A549 (cell line): ENCODE measurements around the gene PANX2. TPM values are rescaled to one million over a fixed set of nuclear protein-coding genes. Genes with fewer than 3 reads are reported as not detected.

Source experiments
- ATAC-seq, 2 experiments: fragments of 200-7000 bp in 1 of 2; fragments of >200 bp in 1 of 2; cut with Nextera tagmentation in 1 of 2; cut with Tn5 transposase in 1 of 2; 3 replicates each; pipeline versions ENCODE4 v1.8.0 to v1.9.1; 2018 to 2020; ENCODE audit warnings: mild to moderate bottlenecking in 1 of 2, moderate library complexity in 1 of 2
- CTCF ChIA-PET: fragments of 300-600 bp; sonication (Branson Sonifier 250); formaldehyde crosslinking; extraction: SDS; loops from one replicate; lab custom pipeline; 2021; ENCODE audit warnings: antibody characterized with exemption, inconsistent platforms; lab: Yijun Ruan, JAX
- POLR2A ChIA-PET: fragments of 350-600 bp; formaldehyde crosslinking; extraction: SDS; loops from one replicate; lab custom pipeline; 2021; ENCODE audit warnings: antibody characterized with exemption, inconsistent platforms; lab: Yijun Ruan, JAX
- DNase-seq, 2 experiments: peaks; one replicate each; pipeline versions ENCODE4 v3.0.0 to v3.0.0-alpha.2; 2011 to 2016; ENCODE audit warnings: low read depth in 1 of 2, low spot score in 1 of 2
- FAIRE-seq: peaks from 2 replicates; lab custom pipeline; 2011; peaks lifted over from hg19 to GRCh38; lab: Jason Lieb, UNC
- H3K27ac ChIP-seq, 2 experiments: fragments of >200 bp; sonication (Bioruptor Twin); formaldehyde crosslinking; 3 replicates each; pipeline ENCODE4 v1.5.1; 2016 to 2017
- H3K4me1 ChIP-seq: fragments of >200 bp; sonication (Bioruptor Twin); formaldehyde crosslinking; 3 replicates; pipeline ENCODE4 v1.6.1; 2016
- H3K4me2 ChIP-seq: fragments of >200 bp; sonication (Bioruptor Twin); formaldehyde crosslinking; 3 replicates; pipeline ENCODE4 v1.6.1; 2016
- H3K4me3 ChIP-seq: fragments of >200 bp; sonication (Bioruptor Twin); formaldehyde crosslinking; 3 replicates; pipeline ENCODE4 v1.5.1; 2016
- H3K9me3 ChIP-seq: fragments of >200 bp; sonication (Bioruptor Twin); formaldehyde crosslinking; 3 replicates; pipeline ENCODE4 v1.6.1; 2016
- ATOH8 ChIP-seq: fragments of 250-450 bp; sonication (Bioruptor Pico); IDR thresholded peaks from 2 replicates; pipeline ENCODE4 v1.5.0; 2020; ENCODE audit warnings: low read depth, mild to moderate bottlenecking, moderate library complexity
- BCL3 ChIP-seq: fragments of >200 bp; sonication (Bioruptor Twin); formaldehyde crosslinking; IDR thresholded peaks from 3 replicates; pipeline ENCODE4 v1.6.1; 2016
- CHD4 ChIP-seq: fragments of 200-600 bp; sonication (generic); IDR thresholded peaks from 2 replicates; pipeline ENCODE4 v1.6.1; 2016; ENCODE audit warnings: antibody characterized with exemption, mild to moderate bottlenecking, borderline replicate concordance
- CTCF ChIP-seq: fragments of >200 bp; sonication (Bioruptor Twin); formaldehyde crosslinking; IDR thresholded peaks from 3 replicates; pipeline ENCODE4 v1.5.1; 2016
- E2F6 ChIP-seq: IDR thresholded peaks from 2 replicates; pipeline ENCODE4 v1.6.1; 2012; ENCODE audit warnings: low read depth, borderline replicate concordance
- ELK1 ChIP-seq: fragments of 150-350 bp; IDR thresholded peaks from 2 replicates; pipeline ENCODE4 v1.6.1; 2014; ENCODE audit warnings: low read depth, mild to moderate bottlenecking, low read length
- ESRRA ChIP-seq: fragments of 150-350 bp; IDR thresholded peaks from 2 replicates; pipeline ENCODE4 v1.6.1; 2014; ENCODE audit warnings: mild to moderate bottlenecking, low read length, borderline replicate concordance
- FOSL2 ChIP-seq, 2 experiments: fragments of 450-650 bp in 1 of 2; fragments of >200 bp in 1 of 2; sonication (Bioruptor Twin) in 1 of 2; formaldehyde crosslinking; IDR thresholded peaks; 2 replicates each; pipeline versions ENCODE4 v1.5.0 to v1.6.1; 2016 to 2020; ENCODE audit warnings: mild to moderate bottlenecking in 1 of 2, moderate library complexity in 1 of 2
- FOXS1 ChIP-seq: fragments of 250-450 bp; sonication (Bioruptor Pico); IDR thresholded peaks from 2 replicates; pipeline ENCODE4 v1.5.0; 2020; ENCODE audit warnings: mild to moderate bottlenecking, moderate library complexity
- HDAC2 ChIP-seq: fragments of 200-600 bp; sonication (generic); IDR thresholded peaks from 2 replicates; pipeline ENCODE4 v1.6.1; 2016
- HEYL ChIP-seq: fragments of 250-450 bp; sonication (Bioruptor Pico); IDR thresholded peaks from 2 replicates; pipeline ENCODE4 v1.8.0; 2021; ENCODE audit warnings: mild to moderate bottlenecking, moderate library complexity
- HOXB13 ChIP-seq: fragments of 250-450 bp; sonication (Bioruptor Pico); IDR thresholded peaks from 2 replicates; pipeline ENCODE4 v1.5.0; 2020; ENCODE audit warnings: low read depth, mild to moderate bottlenecking, moderate library complexity
- KDM5A ChIP-seq: fragments of 200-600 bp; sonication (generic); IDR thresholded peaks from 2 replicates; pipeline ENCODE4 v1.6.1; 2016; ENCODE audit warnings: antibody characterized with exemption, mild to moderate bottlenecking
- MAFK ChIP-seq: fragments of 450-650 bp; IDR thresholded peaks from 2 replicates; pipeline ENCODE4 v1.6.1; 2014; ENCODE audit not compliant: partially characterized antibody
- MAX ChIP-seq: IDR thresholded peaks from 2 replicates; pipeline ENCODE4 v1.6.1; 2012
- POLR2A ChIP-seq: IDR thresholded peaks from 2 replicates; pipeline ENCODE4 v1.6.1; 2012; ENCODE audit warnings: mild to moderate bottlenecking, low read length
- POLR2AphosphoS2 ChIP-seq: conservative IDR thresholded peaks from 2 replicates; pipeline ENCODE4 v1.6.1; 2012; ENCODE audit warnings: low read length, improper control_type of control experiment, inconsistent platforms
- RAD21 ChIP-seq, 2 experiments: fragments of >200 bp in 1 of 2; sonication (Bioruptor Twin) in 1 of 2; formaldehyde crosslinking in 1 of 2; IDR thresholded peaks in 1 of 2; conservative IDR thresholded peaks in 1 of 2; 2 replicates in 1 of 2; 3 replicates in 1 of 2; pipeline ENCODE4 v1.6.1; 2012 to 2018; ENCODE audit warnings: inconsistent platforms in 1 of 2
- RARB ChIP-seq: fragments of 250-450 bp; sonication (Bioruptor Pico); IDR thresholded peaks from 2 replicates; pipeline ENCODE4 v1.8.0; 2021; ENCODE audit warnings: mild to moderate bottlenecking, moderate library complexity
- TFCP2L1 ChIP-seq: fragments of 250-450 bp; sonication (Bioruptor Pico); IDR thresholded peaks from 2 replicates; pipeline ENCODE4 v1.5.0; 2021; ENCODE audit warnings: mild to moderate bottlenecking
- USF2 ChIP-seq: fragments of 450-650 bp; IDR thresholded peaks from 2 replicates; pipeline ENCODE4 v1.6.1; 2014; ENCODE audit warnings: antibody characterized with exemption
- ZNF302 ChIP-seq: fragments of 250-450 bp; sonication (Bioruptor Pico); IDR thresholded peaks from 2 replicates; pipeline ENCODE4 v1.9.0; 2021; ENCODE audit warnings: inconsistent platforms, mild to moderate bottlenecking, moderate library complexity
- WGBS: methylation state at CpG from one replicate; pipeline ENCODE4 v1.1.6; 2017; ENCODE audit errors: missing lambda C conversion rate; 5-methylcytosine and 5-hydroxymethylcytosine counted together
- polyA plus RNA-seq, 4 experiments: library from polyadenylated mRNA; depleted of rRNA in 3 of 4; stranded (reverse); fragments of >200 nt; fragmentation: RNase III in 1 of 4; extraction: RNeasy Plus Mini Kit Qiagen cat#74134 plus additional on column Dnase treatment in 1 of 4; gene quantifications; 2 replicates in 3 of 4; 3 replicates in 1 of 4; pipeline ENCODE4 v1.2.3, GENCODE V29; 2011 to 2017

Gene PANX2
- polyA plus RNA-seq, 2 of the 4 experiments (the other 2 are of a cell fraction), result 1.6 to 4.4 TPM

- Histone ChIP-seq H3K4me3 (no peak overlapping the region), H3K27ac (no peak overlapping the region), H3K4me1 (peaks cover 7% of the 10 kb centered on the region; the same call in 1 of the 3 replicates), H3K9me3 (no peaks in the 10 kb centered on the region), H3K4me2 (no peak overlapping the region)
- ATAC-seq (peak; percentile 23 to 41; a peak in 3 of 6 replicates), DNase-seq (no peak), FAIRE-seq (no peak)
- 79% methylated on average over 13 of the region's 27 CpGs for WGBS
- no peak for TF ChIP-seq CHD4
- no peak for TF ChIP-seq ELK1
- CTCF ChIA-PET, result interaction anchor here (1.3 to 1.9 kb wide), 2 partner anchors 16 to 26 kb away, joined by 6 to 7 read pairs; no protein-coding TSS in a partner anchor
- POLR2A ChIA-PET, result no interaction called here
Observed at GRCh38 chr22:50174382-50175190, 4.1 kb downstream of the PANX2 start.

- CTCF ChIA-PET, result interaction anchor here (1.9 kb wide), 1 partner anchor 26 kb away, joined by 7 read pairs; no protein-coding TSS in a partner anchor
- Histone ChIP-seq H3K9me3 (no peaks in the 10 kb centered on the region), H3K4me3 (no peak overlapping the region), H3K27ac (no peak overlapping the region), H3K4me1 (peaks cover 7% of the 10 kb centered on the region; the same call in 1 of the 3 replicates), H3K4me2 (no peak overlapping the region)
- POLR2A ChIA-PET, result no interaction called here
- no peak for TF ChIP-seq FOXS1
- no peak for TF ChIP-seq MAX
- TF ChIP-seq HOXB13 (CRISPR knock-in tag), result no peak
- TF ChIP-seq MAFK, result no peak
- TF ChIP-seq ATOH8 (CRISPR knock-in tag), result no peak
- no peak for TF ChIP-seq TFCP2L1
- no peak for TF ChIP-seq CTCF
- no peak for TF ChIP-seq HEYL (CRISPR knock-in tag)
- no peak for TF ChIP-seq BCL3
- TF ChIP-seq ZNF302 (CRISPR knock-in tag), result no peak
- no peak for TF ChIP-seq POLR2A
- TF ChIP-seq KDM5A, result no peak
- WGBS, result 94% methylated on average over 2 of the region's 6 CpGs
- DNase-seq (no peak), FAIRE-seq (no peak), ATAC-seq (no peak)
Observed at GRCh38 chr22:50175191-50175461, 4.6 kb downstream of the PANX2 start.

GRCh38 chr22:50175921-50176849, 5.7 kb downstream of the PANX2 start:
- Histone ChIP-seq H3K9me3 (no peaks in the 10 kb centered on the region), H3K4me2 (no peak overlapping the region), H3K4me3 (no peak overlapping the region), H3K4me1 (peaks cover 3% of the 10 kb centered on the region; the same call in 1 of the 3 replicates), H3K27ac (no peak overlapping the region)
- FAIRE-seq, result no peak
- ChIA-PET CTCF (interaction anchor here (0.6 to 1.9 kb wide), 2 partner anchors 27 to 444 kb away, joined by 3 to 7 read pairs; no protein-coding TSS in a partner anchor), POLR2A (no interaction called here)
- ATAC-seq, result peak in 1 of 2 experiments; percentile 12; a peak in 1 of 6 replicates
- 88% methylated on average over 12 of the region's 27 CpGs for WGBS
- no peak for DNase-seq
- TF ChIP-seq ESRRA (no peak), KDM5A (no peak), USF2 (no peak), E2F6 (no peak), RARB (no peak), CHD4 (no peak), POLR2AphosphoS2 (no peak), HDAC2 (no peak), FOSL2 (IDR thresholded peaks at IDR 0.05) (no peak), FOSL2 (CRISPR knock-in tag; IDR thresholded peaks at IDR 0.05) (no peak), RAD21 (conservative IDR thresholded peaks at IDR 0.05 in 1 of 2, IDR thresholded peaks at IDR 0.05 in 1 of 2) (no peak), ATOH8 (CRISPR knock-in tag) (no peak)
